WTC11 (cell line): ENCODE results near the gene SPNS3. TPM values are rescaled to one million over a fixed set of nuclear protein-coding genes. Genes with fewer than 3 reads are reported as not detected.

ENCODE experiments used
- ATAC-seq: fragments of 200-7000 bp; cut with Tn5 transposase; 2 replicates; pipeline ENCODE4 v1.10.0; 2021; ENCODE audit warnings: mild to moderate bottlenecking, moderate library complexity
- CTCF ChIA-PET: fragments of 300-600 bp; sonication (Branson Sonifier 250); formaldehyde crosslinking; loops from one replicate; lab custom pipeline; 2021; ENCODE audit warnings: antibody characterized with exemption; lab: Charles Lee
- POLR2A ChIA-PET: fragments of 350-600 bp; sonication (Branson Sonifier 250); formaldehyde crosslinking; loops from one replicate; lab custom pipeline; 2021; ENCODE audit warnings: antibody characterized with exemption; lab: Charles Lee
- DNase-seq: peaks from one replicate; pipeline ENCODE4 v3.0.0; 2021; ENCODE audit warnings: low spot score
- H3K27ac Mint-ChIP-seq: 2 replicates; pipeline ENCODE4 v1.8.0; 2021; ENCODE audit warnings: mixed read lengths
- H3K27me3 Mint-ChIP-seq: 2 replicates; pipeline ENCODE4 v1.8.0; 2021; ENCODE audit warnings: low read depth, mild to moderate bottlenecking, moderate library complexity, mixed read lengths
- H3K36me3 Mint-ChIP-seq: 2 replicates; pipeline ENCODE4 v1.8.0; 2021; ENCODE audit warnings: mixed read lengths
- H3K4me1 Mint-ChIP-seq: 2 replicates; pipeline ENCODE4 v1.8.0; 2022; ENCODE audit warnings: mixed read lengths
- H3K4me3 Mint-ChIP-seq: 2 replicates; pipeline ENCODE4 v1.8.0; 2021; ENCODE audit warnings: mild to moderate bottlenecking, moderate library complexity, mixed read lengths
- H3K9me3 Mint-ChIP-seq: 2 replicates; pipeline ENCODE4 v1.8.0; 2021; ENCODE audit warnings: mixed read lengths
- ELF4 ChIP-seq: sonication (generic); formaldehyde crosslinking; IDR thresholded peaks from 2 replicates; pipeline ENCODE4 v1.8.1; 2022; ENCODE audit warnings: low read depth, mild to moderate bottlenecking, moderate library complexity, missing genetic modification reagents
- IRF2 ChIP-seq: sonication (generic); formaldehyde crosslinking; IDR thresholded peaks from 2 replicates; pipeline ENCODE4 v1.8.0; 2022; ENCODE audit warnings: low read depth, missing genetic modification reagents, borderline replicate concordance
- KAT7 ChIP-seq: sonication (generic); formaldehyde crosslinking; IDR thresholded peaks from 2 replicates; pipeline ENCODE4 v1.8.1; 2023; ENCODE audit warnings: missing genetic modification reagents, mild to moderate bottlenecking, borderline replicate concordance
- NR2C2 ChIP-seq: sonication (generic); formaldehyde crosslinking; IDR thresholded peaks from 2 replicates; pipeline ENCODE4 v1.8.0; 2022; ENCODE audit warnings: mild to moderate bottlenecking, missing genetic modification reagents
- NR3C1 ChIP-seq: sonication (generic); formaldehyde crosslinking; conservative IDR thresholded peaks from 2 replicates; pipeline ENCODE4 v1.8.1; 2023; ENCODE audit warnings: low read depth, mild to moderate bottlenecking, missing genetic modification reagents
- TEAD1 ChIP-seq: sonication (generic); formaldehyde crosslinking; IDR thresholded peaks from 2 replicates; pipeline ENCODE4 v1.8.0; 2022; ENCODE audit warnings: mild to moderate bottlenecking, missing genetic modification reagents
- TEAD4 ChIP-seq: sonication (generic); formaldehyde crosslinking; IDR thresholded peaks from 2 replicates; pipeline ENCODE4 v1.8.0; 2022; ENCODE audit warnings: mild to moderate bottlenecking, missing genetic modification reagents
- ZNF263 ChIP-seq: sonication (generic); formaldehyde crosslinking; IDR thresholded peaks from 2 replicates; pipeline ENCODE4 v1.8.1; 2022; ENCODE audit warnings: low read depth, mild to moderate bottlenecking, moderate library complexity, missing genetic modification reagents
- ZNF396 ChIP-seq: fragments of 250-450 bp; sonication (Bioruptor Pico); IDR thresholded peaks from 2 replicates; pipeline ENCODE4 v1.8.0; 2021; ENCODE audit warnings: mild to moderate bottlenecking, moderate library complexity, borderline replicate concordance
- ZNF532 ChIP-seq: fragments of 250-450 bp; sonication (Bioruptor Pico); IDR thresholded peaks from 2 replicates; pipeline ENCODE4 v1.9.0; 2021; ENCODE audit warnings: mild to moderate bottlenecking, borderline replicate concordance
- ZNF671 ChIP-seq: fragments of 250-450 bp; sonication (Bioruptor Pico); IDR thresholded peaks from 2 replicates; pipeline ENCODE4 v1.8.0; 2021; ENCODE audit warnings: mild to moderate bottlenecking
- total RNA-seq: library from RNA; stranded (reverse); gene quantifications from 3 replicates; pipeline ENCODE4 v1.2.3, GENCODE V29; 2021
- TF ChIP-seq, protein P1 (sequence below): sonication (generic); formaldehyde crosslinking; IDR thresholded peaks from 2 replicates; pipeline ENCODE4 v1.8.1; 2022; ENCODE audit warnings: low read depth, missing genetic modification reagents, borderline replicate concordance
- TF ChIP-seq, protein P2 (sequence below): sonication (generic); formaldehyde crosslinking; IDR thresholded peaks from 2 replicates; pipeline ENCODE4 v1.8.0; 2022; ENCODE audit warnings: mild to moderate bottlenecking, missing genetic modification reagents
- TF ChIP-seq, protein P3 (sequence below): sonication (generic); formaldehyde crosslinking; IDR thresholded peaks from 2 replicates; pipeline ENCODE4 v1.8.1; 2023; ENCODE audit warnings: mild to moderate bottlenecking, missing genetic modification reagents

Gene SPNS3
- total RNA-seq, 1 experiment from 2014 or later = not detected

DNA sequence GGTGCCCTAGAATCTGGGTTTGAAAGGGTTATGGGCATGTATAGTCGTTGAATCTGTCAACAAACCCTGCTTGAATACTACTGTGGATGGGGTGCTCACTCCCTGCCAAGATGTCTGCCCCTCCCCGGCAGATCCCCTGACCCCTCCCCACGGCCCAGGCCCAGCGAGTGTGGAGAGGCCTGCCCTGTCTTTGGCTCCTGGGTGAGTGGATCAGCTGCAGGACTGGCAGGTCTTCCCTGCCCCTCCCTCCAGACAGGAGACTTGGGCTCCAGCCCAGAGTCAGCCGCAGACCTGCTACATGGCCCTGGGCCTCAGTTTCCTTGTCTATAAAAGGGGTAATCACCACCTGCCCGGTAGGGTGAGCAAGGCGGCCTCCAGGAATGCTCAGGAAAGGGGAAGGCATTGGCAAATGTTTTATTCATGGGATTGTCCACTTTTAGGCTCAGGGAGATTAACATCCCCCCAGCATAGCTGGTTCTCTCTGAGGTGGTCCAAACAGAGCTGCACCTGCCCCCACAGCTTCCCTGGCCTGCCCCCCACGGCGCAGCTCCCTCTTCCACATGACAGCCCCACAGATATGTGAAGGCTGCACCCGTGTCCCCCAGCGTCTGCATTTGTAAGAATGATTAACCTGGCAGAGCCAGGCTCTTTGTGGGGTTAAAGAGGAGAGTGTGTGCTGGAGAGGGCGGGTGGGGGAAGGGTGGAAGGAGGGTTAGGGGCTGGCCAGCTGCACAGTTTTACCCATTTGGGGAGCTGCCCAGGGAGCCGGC lies 46.4 kb downstream of the SPNS3 start:
- no peak for DNase-seq
- no peak for ATAC-seq
- Mint-ChIP-seq H3K4me1 (peaks cover 7% of the 10 kb centered on the region), H3K27ac (no peak overlapping the region), H3K27me3 (no peaks in the 10 kb centered on the region), H3K4me3 (no peak overlapping the region), H3K9me3 (no peaks in the 10 kb centered on the region), H3K36me3 (no peaks in the 10 kb centered on the region)
- CTCF ChIA-PET = interaction anchor here (0.8 to 1.9 kb wide), 3 partner anchors 18 to 59 kb away, joined by 4 to 8 read pairs (median 4); partner anchors contain the start of gene SPNS2
- TF ChIP-seq ELF4 (CRISPR knock-in tag) (no peak), ZNF532 (no peak), IRF2 (CRISPR knock-in tag) (no peak), ZNF263 (CRISPR knock-in tag) (no peak), TEAD4 (CRISPR knock-in tag) (no peak), ZNF396 (CRISPR knock-in tag) (no peak), NR2C2 (CRISPR knock-in tag) (no peak), KAT7 (CRISPR knock-in tag) (no peak), TEAD1 (CRISPR knock-in tag) (no peak), NR3C1 (CRISPR knock-in tag) (no peak), ZNF671 (CRISPR knock-in tag) (no peak)
- TF ChIP-seq, protein P1, sequence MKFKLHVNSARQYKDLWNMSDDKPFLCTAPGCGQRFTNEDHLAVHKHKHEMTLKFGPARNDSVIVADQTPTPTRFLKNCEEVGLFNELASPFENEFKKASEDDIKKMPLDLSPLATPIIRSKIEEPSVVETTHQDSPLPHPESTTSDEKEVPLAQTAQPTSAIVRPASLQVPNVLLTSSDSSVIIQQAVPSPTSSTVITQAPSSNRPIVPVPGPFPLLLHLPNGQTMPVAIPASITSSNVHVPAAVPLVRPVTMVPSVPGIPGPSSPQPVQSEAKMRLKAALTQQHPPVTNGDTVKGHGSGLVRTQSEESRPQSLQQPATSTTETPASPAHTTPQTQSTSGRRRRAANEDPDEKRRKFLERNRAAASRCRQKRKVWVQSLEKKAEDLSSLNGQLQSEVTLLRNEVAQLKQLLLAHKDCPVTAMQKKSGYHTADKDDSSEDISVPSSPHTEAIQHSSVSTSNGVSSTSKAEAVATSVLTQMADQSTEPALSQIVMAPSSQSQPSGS = no peak
- TF ChIP-seq, protein P2, sequence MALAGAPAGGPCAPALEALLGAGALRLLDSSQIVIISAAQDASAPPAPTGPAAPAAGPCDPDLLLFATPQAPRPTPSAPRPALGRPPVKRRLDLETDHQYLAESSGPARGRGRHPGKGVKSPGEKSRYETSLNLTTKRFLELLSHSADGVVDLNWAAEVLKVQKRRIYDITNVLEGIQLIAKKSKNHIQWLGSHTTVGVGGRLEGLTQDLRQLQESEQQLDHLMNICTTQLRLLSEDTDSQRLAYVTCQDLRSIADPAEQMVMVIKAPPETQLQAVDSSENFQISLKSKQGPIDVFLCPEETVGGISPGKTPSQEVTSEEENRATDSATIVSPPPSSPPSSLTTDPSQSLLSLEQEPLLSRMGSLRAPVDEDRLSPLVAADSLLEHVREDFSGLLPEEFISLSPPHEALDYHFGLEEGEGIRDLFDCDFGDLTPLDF = no peak
- TF ChIP-seq, protein P3, sequence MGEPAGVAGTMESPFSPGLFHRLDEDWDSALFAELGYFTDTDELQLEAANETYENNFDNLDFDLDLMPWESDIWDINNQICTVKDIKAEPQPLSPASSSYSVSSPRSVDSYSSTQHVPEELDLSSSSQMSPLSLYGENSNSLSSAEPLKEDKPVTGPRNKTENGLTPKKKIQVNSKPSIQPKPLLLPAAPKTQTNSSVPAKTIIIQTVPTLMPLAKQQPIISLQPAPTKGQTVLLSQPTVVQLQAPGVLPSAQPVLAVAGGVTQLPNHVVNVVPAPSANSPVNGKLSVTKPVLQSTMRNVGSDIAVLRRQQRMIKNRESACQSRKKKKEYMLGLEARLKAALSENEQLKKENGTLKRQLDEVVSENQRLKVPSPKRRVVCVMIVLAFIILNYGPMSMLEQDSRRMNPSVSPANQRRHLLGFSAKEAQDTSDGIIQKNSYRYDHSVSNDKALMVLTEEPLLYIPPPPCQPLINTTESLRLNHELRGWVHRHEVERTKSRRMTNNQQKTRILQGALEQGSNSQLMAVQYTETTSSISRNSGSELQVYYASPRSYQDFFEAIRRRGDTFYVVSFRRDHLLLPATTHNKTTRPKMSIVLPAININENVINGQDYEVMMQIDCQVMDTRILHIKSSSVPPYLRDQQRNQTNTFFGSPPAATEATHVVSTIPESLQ (CRISPR knock-in tag) = no peak
- POLR2A ChIA-PET = no interaction called here
